Measurements from ENCODE around the gene C1QL3. TPM values are rescaled to one million over a fixed set of nuclear protein-coding genes. Genes with fewer than 3 reads are reported as not detected.

The C1QL3 gene
- total RNA-seq, 1 experiment from 2014 or later: not detected

- DNase-seq (ENCODE audit: low spot score): no peak
Observed at GRCh38 chr10:16493884-16494536, 27.7 kb downstream of the C1QL3 start.

- no peak for DNase-seq (ENCODE audit: low spot score)
Observed at GRCh38 chr10:16491933-16492332, 29.7 kb downstream of the C1QL3 start.

GRCh38 chr10:16490511-16490910 lies 31.2 kb downstream of the C1QL3 start:
- no peak for DNase-seq (ENCODE audit: low spot score)

GRCh38 chr10:16483241-16483917 lies 38.3 kb downstream of the C1QL3 start:
- no peak for DNase-seq (ENCODE audit: low spot score)

GRCh38 chr10:16481052-16481728 lies 40.5 kb downstream of the C1QL3 start:
- no peak for DNase-seq (ENCODE audit: low spot score)

- no peak for DNase-seq (ENCODE audit: low spot score)
Observed at GRCh38 chr10:16478801-16479200, 42.9 kb downstream of the C1QL3 start.

GRCh38 chr10:16477757-16478156 lies 43.9 kb downstream of the C1QL3 start:
- no peak for DNase-seq (ENCODE audit: low spot score)

GRCh38 chr10:16472828-16473227 lies 48.9 kb downstream of the C1QL3 start:
- no peak for DNase-seq (ENCODE audit: low spot score)

- DNase-seq (ENCODE audit: low spot score): no peak
Observed at GRCh38 chr10:16470747-16471146, 50.9 kb downstream of the C1QL3 start.

- no peak for DNase-seq (ENCODE audit: low spot score)
Observed at GRCh38 chr10:16466001-16466400, 55.7 kb downstream of the C1QL3 start.

Small RNA genes lying within 50 kb of the gene (small RNA-seq; reads per million reads assigned to genes)
- gene RNU2-18P: 33.4 reads per million, percentile 94 among the genes with 10 or more reads in this experiment

Other genes starting within 250 kb of the C1QL3 start
- 3.4 and 9.4 TPM in 2 replicates for gene PTER, start 84.9 kb downstream of the C1QL3 start, total RNA-seq (2014; rRNA removed; shearing (Covaris generic))